Stomach (tissue), 9 donors: ENCODE data around the gene CCBE1. TPM values are rescaled to one million over a fixed set of nuclear protein-coding genes. Genes with fewer than 3 reads are reported as not detected.

Experiments used
- DNase-seq, 2 donors: peaks; one replicate each; pipeline versions ENCODE4 v3.0.0 to v3.0.0-alpha.2; 2013 to 2019
- H3K27ac ChIP-seq, 5 donors: fragments of 200-600 bp in 4 of 5; sonication (generic) in 4 of 5; one replicate each; pipeline ENCODE4 v1.5.1; 2013 to 2019; ENCODE audit warnings: mild to moderate bottlenecking in 1 of 5, moderate library complexity in 1 of 5
- H3K27me3 ChIP-seq, 3 donors: fragments of 200-600 bp; sonication (generic); one replicate each; pipeline ENCODE4 v1.5.1; 2017 to 2019; ENCODE audit warnings: mixed run types in 1 of 3
- H3K36me3 ChIP-seq, 4 donors: fragments of 200-600 bp; sonication (generic); 1 replicate in 3 of 4; 2 replicates in 1 of 4; pipeline ENCODE4 v1.5.1; 2016 to 2019
- H3K4me1 ChIP-seq, 4 donors: fragments of 200-600 bp; sonication (generic); one replicate each; pipeline ENCODE4 v1.5.1; 2016 to 2019
- H3K4me3 ChIP-seq, 4 donors: fragments of 200-600 bp; sonication (generic) in 3 of 4; one replicate each; pipeline ENCODE4 v1.5.1; 2016 to 2019; ENCODE audit warnings: mild to moderate bottlenecking in 1 of 4
- H3K9me3 ChIP-seq, 4 donors: fragments of 200-600 bp; sonication (generic); one replicate each; pipeline ENCODE4 v1.5.1; 2016 to 2019
- EP300 ChIP-seq: sonication (generic); formaldehyde crosslinking; IDR thresholded peaks from one replicate; pipeline ENCODE4 v1.6.1; 2017; ENCODE audit warnings: antibody characterized with exemption
- POLR2A ChIP-seq, 4 donors: fragments of 450-650 bp; IDR thresholded peaks; one replicate each; pipeline ENCODE4 v1.6.1; 2016; ENCODE audit warnings: antibody characterized with exemption in 4 of 4, control low read depth in 2 of 4, mild to moderate bottlenecking in 1 of 4, moderate library complexity in 1 of 4
- POLR2AphosphoS5 ChIP-seq, 3 donors: sonication (generic); formaldehyde crosslinking; IDR thresholded peaks; one replicate each; pipeline ENCODE4 v1.6.1; 2016; ENCODE audit warnings: antibody characterized with exemption in 3 of 3
- WGBS, 5 donors: extraction: QIAGEN DNeasy Blood & Tissue Kit in 3 of 5; methylation state at CpG; one replicate each; pipeline versions ENCODE4 v1.1.5 to v1.1.7; 2013 to 2018; 5-methylcytosine and 5-hydroxymethylcytosine counted together
- intact Hi-C: fragments of 100-400 bp; cut with DNase I; formaldehyde crosslinking; loops from one replicate; pipeline ENCODE4 v1.15.1; 2023; ENCODE audit warnings: low total_unique reads
- polyA plus RNA-seq, 3 donors: library from polyadenylated mRNA; stranded (reverse); fragments of 200-250 nt; gene quantifications; one replicate each; pipeline ENCODE4 v1.2.3, GENCODE V29; 2013
- total RNA-seq, 5 donors: library from RNA; depleted of rRNA; stranded (reverse); fragments of >200 nt; gene quantifications; one replicate each; pipeline versions ENCODE4 v1.1.0 to v1.2.3, GENCODE V29; 2014 to 2016
- TF ChIP-seq, protein P1 (sequence below), 7 experiments: fragments of 450-650 bp in 4 of 7; fragments of 200-600 bp in 3 of 7; sonication (generic) in 3 of 7; IDR thresholded peaks; one replicate each; pipeline ENCODE4 v1.5.1; 2016 to 2019; ENCODE audit warnings: antibody characterized with exemption in 7 of 7, control low read depth in 2 of 7, mild to moderate bottlenecking in 1 of 7
- donor health status: healthy with polysubstance abuse.
- donor health status: Bipolar disorder and iron deficiency.
- donor health status: healthy.

The CCBE1 gene
- total and polyA plus RNA-seq, 8 donors, result 0.29 to 4.0 (median 1.2) TPM

DNA sequence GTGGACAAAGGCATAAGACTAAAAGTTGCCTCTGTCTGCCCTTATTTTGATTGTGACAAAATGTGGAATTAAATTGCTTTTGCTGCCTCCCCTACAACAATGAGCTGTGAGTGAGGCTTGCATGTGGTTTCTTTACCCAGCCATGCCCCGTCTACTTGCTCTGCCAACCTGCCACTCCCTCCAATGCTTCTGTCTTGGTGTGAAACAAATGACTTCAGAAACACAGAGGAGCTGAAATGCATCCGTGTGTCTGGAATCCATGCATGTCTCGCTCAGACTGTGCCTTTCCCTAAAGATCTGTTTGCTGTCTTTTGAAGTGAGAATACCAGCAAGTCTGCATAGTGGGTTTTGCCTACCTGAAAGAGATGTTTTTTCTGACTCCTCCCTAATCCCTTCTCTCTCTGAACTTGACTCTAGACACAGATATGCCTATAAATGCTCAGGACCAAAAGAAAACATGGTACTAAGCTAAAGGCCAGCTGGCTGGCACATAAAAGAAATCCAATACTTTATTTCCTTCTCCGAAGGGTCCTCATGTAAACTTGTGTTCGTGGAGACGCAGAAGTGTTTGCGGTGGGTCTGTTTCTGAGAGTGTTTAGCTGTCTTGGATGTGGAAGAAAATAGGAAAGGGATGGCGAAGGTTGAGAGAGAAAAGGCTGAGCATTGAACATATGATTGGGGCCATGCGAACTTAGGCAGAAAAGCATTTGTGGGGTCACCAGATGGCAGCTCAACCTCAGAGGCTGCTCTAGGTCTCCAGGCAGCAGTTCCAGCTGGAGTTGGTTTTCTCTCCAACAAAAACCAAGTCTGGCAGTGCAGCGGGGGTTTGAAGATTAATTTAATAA, 120.5 kb downstream of the CCBE1 start:
- Histone ChIP-seq H3K4me3 (no peak overlapping the region), H3K36me3 (no peaks in the 10 kb centered on the region), H3K27me3 (no peaks in the 10 kb centered on the region), H3K4me1 (no peaks in the 10 kb centered on the region), H3K27ac (no peak overlapping the region), H3K9me3 (no peaks in the 10 kb centered on the region)
- no peak for DNase-seq
- WGBS, 5 donors, result 70 to 77% (median 74%) methylated on average over 10 of the region's 10 CpGs
- intact Hi-C loops, result no loop called here
- TF ChIP-seq POLR2AphosphoS5 (IDR thresholded peaks at IDR 0.05), result no peak
- no peak for TF ChIP-seq EP300
- no peak for TF ChIP-seq POLR2A (IDR thresholded peaks at IDR 0.05)
- TF ChIP-seq, protein P1, sequence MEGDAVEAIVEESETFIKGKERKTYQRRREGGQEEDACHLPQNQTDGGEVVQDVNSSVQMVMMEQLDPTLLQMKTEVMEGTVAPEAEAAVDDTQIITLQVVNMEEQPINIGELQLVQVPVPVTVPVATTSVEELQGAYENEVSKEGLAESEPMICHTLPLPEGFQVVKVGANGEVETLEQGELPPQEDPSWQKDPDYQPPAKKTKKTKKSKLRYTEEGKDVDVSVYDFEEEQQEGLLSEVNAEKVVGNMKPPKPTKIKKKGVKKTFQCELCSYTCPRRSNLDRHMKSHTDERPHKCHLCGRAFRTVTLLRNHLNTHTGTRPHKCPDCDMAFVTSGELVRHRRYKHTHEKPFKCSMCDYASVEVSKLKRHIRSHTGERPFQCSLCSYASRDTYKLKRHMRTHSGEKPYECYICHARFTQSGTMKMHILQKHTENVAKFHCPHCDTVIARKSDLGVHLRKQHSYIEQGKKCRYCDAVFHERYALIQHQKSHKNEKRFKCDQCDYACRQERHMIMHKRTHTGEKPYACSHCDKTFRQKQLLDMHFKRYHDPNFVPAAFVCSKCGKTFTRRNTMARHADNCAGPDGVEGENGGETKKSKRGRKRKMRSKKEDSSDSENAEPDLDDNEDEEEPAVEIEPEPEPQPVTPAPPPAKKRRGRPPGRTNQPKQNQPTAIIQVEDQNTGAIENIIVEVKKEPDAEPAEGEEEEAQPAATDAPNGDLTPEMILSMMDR (IDR thresholded peaks at IDR 0.05), result no peak

DNA sequence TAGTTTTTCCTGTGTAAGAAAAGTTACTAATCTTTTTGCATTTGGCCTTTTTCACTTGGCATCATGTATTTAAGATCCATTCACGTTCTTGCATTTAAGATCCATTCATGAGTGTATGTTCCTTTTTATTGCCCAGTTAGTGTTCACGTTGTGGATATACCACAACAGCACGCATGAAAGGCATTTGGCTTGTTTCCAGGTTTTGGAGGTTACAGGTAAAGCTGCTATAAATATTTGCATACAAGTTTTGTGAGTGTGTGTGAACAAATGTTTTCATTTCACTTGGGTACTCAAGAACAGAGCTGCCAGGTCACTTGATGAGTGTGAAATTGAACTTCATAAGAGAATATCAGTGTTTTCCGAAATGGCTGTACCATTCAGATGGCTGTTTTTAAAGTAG, 121.2 kb downstream of the CCBE1 start:
- intact Hi-C loops, result no loop called here
- H3K9me3 ChIP-seq, result no peaks in the 10 kb centered on the region
- DNase-seq, result no peak
- TF ChIP-seq EP300, result no peak
- TF ChIP-seq, protein P1 (IDR thresholded peaks at IDR 0.05), result no peak
- TF ChIP-seq POLR2A (IDR thresholded peaks at IDR 0.05), result no peak
- no peak for TF ChIP-seq POLR2AphosphoS5 (IDR thresholded peaks at IDR 0.05)
- H3K36me3 ChIP-seq, result no peaks in the 10 kb centered on the region
- WGBS, 5 donors, result 53 to 67% (median 60%) methylated on average over 4 of the region's 4 CpGs
- H3K27me3 ChIP-seq, result no peaks in the 10 kb centered on the region
- no peaks in the 10 kb centered on the region for H3K4me1 ChIP-seq
- no peak overlapping the region for H3K27ac ChIP-seq
- H3K4me3 ChIP-seq, result no peak overlapping the region

DNA sequence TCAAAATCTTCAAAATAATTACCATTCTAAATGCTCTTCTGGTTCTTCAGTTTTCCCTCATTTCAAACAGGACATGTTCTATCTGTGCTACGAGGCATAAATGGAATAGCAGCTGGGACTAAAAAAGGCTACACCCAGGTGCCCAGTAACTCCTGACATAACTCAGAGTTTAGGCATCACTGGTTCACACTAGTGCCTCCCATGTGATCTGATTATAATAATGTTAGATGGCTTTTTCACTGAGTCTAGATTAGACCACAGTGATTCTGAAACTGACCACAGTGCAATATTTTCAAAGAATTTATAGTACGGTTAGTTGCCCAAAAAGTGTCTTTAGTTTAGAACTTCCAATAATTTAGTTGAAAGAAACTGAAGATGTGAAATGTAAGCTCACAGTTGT, 123.3 kb downstream of the CCBE1 start:
- WGBS, 5 donors, result 62 to 82% (median 76%) methylated on average over 2 of the region's 2 CpGs
- intact Hi-C loops, result no loop called here
- Histone ChIP-seq H3K4me1 (no peaks in the 10 kb centered on the region), H3K9me3 (no peaks in the 10 kb centered on the region), H3K4me3 (no peak overlapping the region), H3K27me3 (peaks cover 0 to 5% (median 0%) of the 10 kb centered on the region in 3 donors), H3K27ac (no peak overlapping the region), H3K36me3 (no peaks in the 10 kb centered on the region)
- DNase-seq, result no peak
- TF ChIP-seq POLR2AphosphoS5 (IDR thresholded peaks at IDR 0.05) (no peak), EP300 (no peak)

DNA sequence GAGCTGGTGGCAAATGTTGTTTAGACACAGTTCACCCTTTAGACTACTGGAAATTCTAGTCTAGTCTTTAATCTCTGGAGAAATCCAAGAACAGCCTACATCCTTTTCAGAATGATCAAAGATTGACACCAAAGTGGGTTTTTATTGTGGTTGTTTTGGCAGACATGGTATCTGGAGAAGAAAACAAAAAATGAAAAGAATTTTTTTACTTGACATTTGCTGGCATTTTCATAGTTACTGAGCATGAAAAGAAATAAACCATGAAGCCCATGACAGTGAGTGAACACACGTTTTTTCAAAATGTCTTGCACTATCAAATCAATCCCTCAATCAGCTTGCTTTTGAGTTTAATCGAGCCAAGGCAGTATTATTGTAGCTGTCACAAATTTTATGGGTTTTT, 125.3 kb downstream of the CCBE1 start:
- H3K4me1 ChIP-seq, result no peaks in the 10 kb centered on the region
- H3K27ac ChIP-seq, result no peak overlapping the region
- H3K4me3 ChIP-seq, result no peak overlapping the region
- DNase-seq, result no peak
- intact Hi-C loops, result no loop called here
- H3K9me3 ChIP-seq, result no peaks in the 10 kb centered on the region
- WGBS, 5 donors, result 66 to 81% (median 77%) methylated on average over 2 of the region's 2 CpGs
- no peaks in the 10 kb centered on the region for H3K36me3 ChIP-seq
- H3K27me3 ChIP-seq, result peaks cover 0 to 5% (median 0%) of the 10 kb centered on the region in 3 donors
- TF ChIP-seq, protein P1 (IDR thresholded peaks at IDR 0.05), result no peak
- TF ChIP-seq POLR2A (IDR thresholded peaks at IDR 0.05) (no peak), POLR2AphosphoS5 (IDR thresholded peaks at IDR 0.05) (no peak), EP300 (no peak)

DNA sequence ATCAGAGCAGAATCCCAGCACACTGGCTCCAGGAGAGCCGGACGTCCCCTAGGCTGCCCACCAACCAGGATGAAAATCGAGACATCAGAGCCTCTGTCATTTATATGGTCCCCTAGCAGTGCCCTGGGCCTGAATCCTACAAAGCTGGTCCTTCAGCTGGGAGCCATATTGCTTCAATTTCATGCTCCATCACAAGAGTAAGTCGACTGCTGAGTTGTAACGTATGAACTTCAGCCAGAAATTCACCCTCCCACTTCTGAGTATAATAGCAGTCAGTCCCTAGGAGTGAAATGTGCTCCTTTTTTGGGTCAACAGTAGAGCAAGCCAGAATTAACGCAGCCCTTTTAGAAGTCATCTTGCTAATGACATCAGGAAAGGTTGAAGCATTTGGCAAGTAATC, 126.4 kb downstream of the CCBE1 start:
- 73 to 87% (median 83%) methylated on average over 6 of the region's 6 CpGs for WGBS, 5 donors
- intact Hi-C loops, result no loop called here
- H3K27me3 ChIP-seq, result peaks cover 0 to 5% (median 0%) of the 10 kb centered on the region in 3 donors
- H3K4me3 ChIP-seq, result no peak overlapping the region
- no peak overlapping the region for H3K27ac ChIP-seq
- peaks cover 0 to 6% (median 0%) of the 10 kb centered on the region in 4 donors for H3K4me1 ChIP-seq
- no peaks in the 10 kb centered on the region for H3K36me3 ChIP-seq
- TF ChIP-seq POLR2A (IDR thresholded peaks at IDR 0.05) (no peak), EP300 (no peak), POLR2AphosphoS5 (IDR thresholded peaks at IDR 0.05) (no peak)
- TF ChIP-seq, protein P1 (IDR thresholded peaks at IDR 0.05), result no peak
- no peaks in the 10 kb centered on the region for H3K9me3 ChIP-seq
- DNase-seq, result no peak
